Left hindlimb (tissue), 1 donor: ENCODE results near the gene ZBTB5.
A peak's percentile ranks its signal among the peaks of the same experiment; 100 is the strongest.
"Not testable (repeated sequence)": the region's sequence is repeated elsewhere in the genome, so short reads cannot be mapped to it uniquely, and the experiment has no call there.

Source experiments
- DNase-seq: peaks from one replicate; pipeline ENCODE4 v3.0.0-alpha.2; 2018

Gene ZBTB5

GRCh38 chr9:37446401-37446800, 18.8 kb downstream of the ZBTB5 start:
- no peak for DNase-seq

- no peak for DNase-seq
These were observed 19.4 kb downstream of the ZBTB5 start for GRCh38 chr9:37445832-37446231.

GRCh38 chr9:37444890-37445289, 20.4 kb downstream of the ZBTB5 start:
- no peak for DNase-seq

DNA sequence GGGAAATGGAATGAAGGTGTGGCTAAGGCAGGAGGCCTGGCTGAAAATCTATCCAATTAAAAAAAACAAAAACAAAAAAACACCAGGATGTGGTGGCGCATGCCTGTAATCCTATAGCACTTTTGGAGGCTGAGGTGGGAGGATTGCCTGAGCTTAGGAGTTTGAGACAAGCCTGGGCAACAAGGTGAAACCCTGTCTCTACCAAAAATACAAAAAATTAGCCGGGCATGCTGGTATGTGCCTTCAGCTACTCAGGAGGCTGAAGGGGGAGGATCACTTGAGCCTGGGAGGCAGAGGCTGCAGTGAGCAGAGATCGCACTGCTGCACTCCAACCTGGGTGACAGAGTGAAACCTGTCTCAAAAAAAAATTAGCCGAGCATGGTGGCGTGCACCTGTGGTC, 21.7 kb downstream of the ZBTB5 start:
- no peak for DNase-seq

GRCh38 chr9:37442556-37442955, 22.7 kb downstream of the ZBTB5 start:
- DNase-seq: no peak

DNA sequence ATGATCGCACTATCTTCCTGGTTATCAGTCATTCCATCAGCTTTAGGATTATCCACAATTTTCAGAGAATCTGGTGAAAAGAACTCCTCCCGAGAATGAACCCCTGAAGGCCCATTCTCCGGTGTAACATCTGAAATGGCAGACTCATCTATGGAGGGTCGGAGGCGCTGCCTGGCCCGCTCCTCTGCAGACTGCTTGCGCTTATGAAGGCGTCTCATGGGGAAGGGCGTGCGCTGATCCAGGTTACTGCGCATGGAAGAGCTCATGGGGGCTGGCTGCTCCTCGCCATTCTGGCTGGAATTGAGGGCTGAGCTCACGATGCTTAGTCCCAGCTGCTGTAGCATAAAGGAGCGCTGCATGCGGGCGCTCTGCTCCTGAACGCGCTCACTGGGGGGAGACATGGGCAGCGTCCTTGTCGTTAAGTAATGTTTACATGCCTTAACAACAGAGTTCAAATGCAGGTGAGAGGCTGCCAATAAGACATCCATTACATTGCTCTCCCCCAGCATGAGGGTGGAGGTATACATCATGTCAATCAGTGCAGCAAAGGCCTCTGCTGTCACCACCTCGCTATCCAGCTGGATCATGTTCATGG, 23.4 kb downstream of the ZBTB5 start:
- no peak for DNase-seq

- no peak for DNase-seq
These were observed 26.9 kb downstream of the ZBTB5 start for GRCh38 chr9:37438359-37438758.

GRCh38 chr9:37437621-37438020, 27.6 kb downstream of the ZBTB5 start:
- DNase-seq: no peak

DNA sequence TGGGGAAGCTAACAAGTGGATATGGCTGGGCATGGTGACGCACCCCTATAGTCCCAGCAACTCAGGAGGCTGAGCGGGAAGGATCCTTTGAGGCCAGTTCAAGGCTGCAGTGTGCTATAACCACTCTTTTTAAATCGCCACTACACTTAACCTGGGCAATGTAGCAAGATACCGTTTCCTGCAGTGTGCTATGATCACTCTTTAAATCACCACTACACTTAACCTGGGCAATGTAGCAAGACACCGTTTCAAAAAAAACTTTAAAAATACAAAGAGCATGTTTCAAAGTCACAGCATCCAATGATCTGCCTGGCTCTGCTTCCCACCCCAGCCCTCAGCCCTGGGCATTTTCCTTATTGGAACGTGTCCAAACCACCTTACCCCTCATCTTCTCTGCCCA, 28.2 kb downstream of the ZBTB5 start:
- no peak for DNase-seq

GRCh38 chr9:37436540-37436939, 28.7 kb downstream of the ZBTB5 start:
- no peak for DNase-seq

GRCh38 chr9:37433867-37434371, 31.3 kb downstream of the ZBTB5 start:
- peak; percentile 53 for DNase-seq

DNA sequence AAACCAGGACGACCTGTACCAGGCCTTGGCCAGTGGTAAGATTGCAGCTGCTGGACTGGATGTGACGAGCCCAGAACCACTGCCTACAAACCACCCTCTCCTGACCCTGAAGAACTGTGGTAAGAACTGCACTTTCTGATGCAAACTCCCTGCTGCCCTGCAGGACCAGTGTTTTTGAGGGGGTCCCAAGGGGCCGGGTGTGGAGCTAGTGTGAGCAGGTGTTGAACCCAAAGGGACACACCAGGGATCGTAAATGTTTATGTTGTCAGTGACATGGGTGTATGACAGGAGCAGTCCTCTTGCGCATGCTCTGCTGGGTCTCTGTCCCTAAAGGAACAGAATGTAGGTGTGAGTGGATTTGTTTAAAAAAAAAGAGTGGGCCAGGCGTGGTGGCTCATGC, 33.2 kb downstream of the ZBTB5 start:
- DNase-seq: no peak

DNA sequence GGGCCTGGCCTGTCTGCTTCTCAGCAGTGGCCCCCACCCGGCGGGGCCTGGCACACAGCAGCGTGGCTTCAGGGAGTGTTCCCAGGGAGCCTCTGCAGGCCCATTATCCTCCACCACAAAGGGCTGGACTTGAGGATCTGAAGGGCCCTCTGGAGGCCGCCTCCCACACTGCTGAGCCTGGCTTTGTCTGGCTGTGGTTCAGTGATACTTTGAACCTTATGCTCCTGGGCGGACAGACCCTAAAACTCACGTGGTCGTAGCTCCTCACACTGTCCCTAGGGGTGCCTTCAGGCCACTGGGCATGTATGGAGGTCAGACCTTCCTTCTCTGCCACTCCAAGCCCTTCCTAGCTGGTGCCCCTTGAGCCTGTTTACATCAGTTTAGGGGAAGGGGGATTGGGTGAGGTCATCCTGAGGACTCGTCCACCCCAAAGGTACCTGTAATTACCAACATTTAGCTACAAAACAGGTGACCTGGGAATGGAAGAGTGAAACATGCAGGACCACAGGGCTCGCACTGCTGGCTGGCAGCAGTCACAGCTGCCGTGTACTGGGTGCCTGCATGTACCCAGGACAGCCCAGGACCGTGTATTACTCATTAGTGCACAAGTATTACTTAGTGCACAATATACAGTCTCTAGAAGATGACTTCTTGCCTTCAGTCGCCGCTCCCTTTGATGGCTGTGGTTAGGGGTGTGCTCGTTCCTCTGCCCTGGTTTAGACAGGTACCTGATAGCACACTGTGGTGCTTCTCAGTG, 34.2 kb downstream of the ZBTB5 start:
- DNase-seq: peak; percentile 52

DNA sequence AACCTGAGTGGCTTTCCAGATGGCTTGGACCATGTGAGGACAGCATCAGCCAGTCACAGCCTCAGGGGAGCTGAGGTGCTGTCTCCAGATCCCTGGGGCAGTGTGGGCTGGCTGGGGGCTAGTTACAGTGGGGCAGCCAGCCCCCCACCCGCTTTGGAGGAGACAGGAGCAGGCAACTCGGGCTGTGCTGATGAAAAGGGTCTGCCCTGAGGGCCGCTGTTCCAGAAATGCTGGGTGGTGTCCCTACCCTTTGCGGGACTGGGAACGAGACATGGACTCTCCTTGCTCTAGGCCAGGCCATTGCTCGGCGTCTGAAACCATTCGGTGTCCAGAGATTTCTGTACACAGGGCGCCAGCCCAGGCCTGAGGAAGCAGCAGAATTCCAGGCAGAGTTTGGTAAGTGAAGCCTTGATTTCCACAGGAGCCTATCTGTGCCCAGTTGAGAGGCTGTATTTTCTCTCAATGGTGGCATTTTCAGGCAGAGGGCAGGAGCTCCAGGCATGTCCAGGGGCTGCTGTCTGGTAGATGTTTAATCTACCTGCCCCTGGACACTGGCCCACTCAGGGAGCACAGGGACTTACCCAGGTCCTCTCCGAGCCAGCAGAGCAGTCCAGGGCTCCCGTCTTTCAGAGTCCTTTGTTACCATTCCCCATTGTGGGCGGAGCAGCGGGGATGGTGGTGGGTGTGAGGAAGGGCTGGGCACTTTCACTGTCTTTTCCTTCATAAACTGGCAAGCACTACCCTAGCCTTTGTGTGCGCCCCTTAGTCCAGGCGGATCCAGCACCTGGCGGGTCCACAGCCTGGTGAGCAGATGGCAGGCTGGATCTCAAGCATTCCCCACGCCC, 35.6 kb downstream of the ZBTB5 start:
- no peak for DNase-seq

GRCh38 chr9:37428345-37428744, 36.9 kb downstream of the ZBTB5 start:
- DNase-seq: no peak

- DNase-seq: no peak
These were observed 38.4 kb downstream of the ZBTB5 start for GRCh38 chr9:37426846-37427245.

GRCh38 chr9:37426431-37426830, 38.8 kb downstream of the ZBTB5 start:
- DNase-seq: not testable (repeated sequence)

DNA sequence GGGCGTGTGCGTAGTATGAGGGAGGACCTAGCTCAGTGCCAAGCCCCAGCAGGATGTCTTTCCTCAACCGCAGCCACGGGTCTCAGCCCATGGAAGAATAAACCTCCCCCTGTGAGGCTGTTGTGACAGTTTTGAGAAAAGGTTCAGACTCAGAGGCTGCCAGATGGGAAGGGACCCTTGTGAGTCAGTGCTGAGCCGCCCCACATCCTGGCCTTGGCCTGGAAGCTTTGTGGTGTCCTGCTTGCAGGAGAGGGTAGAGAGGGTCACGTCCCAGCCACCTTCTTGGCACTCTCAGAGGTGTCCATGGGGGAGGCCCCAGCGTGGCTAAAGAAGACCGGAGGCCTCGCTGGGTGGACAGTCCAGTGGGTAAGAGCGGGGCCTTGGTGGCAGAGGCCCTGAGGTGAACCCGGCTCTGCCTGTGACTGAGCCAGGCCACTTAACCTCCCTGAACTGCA, 39.9 kb downstream of the ZBTB5 start:
- no peak for DNase-seq

GRCh38 chr9:37424686-37425297, 40.5 kb downstream of the ZBTB5 start:
- DNase-seq: no peak

DNA sequence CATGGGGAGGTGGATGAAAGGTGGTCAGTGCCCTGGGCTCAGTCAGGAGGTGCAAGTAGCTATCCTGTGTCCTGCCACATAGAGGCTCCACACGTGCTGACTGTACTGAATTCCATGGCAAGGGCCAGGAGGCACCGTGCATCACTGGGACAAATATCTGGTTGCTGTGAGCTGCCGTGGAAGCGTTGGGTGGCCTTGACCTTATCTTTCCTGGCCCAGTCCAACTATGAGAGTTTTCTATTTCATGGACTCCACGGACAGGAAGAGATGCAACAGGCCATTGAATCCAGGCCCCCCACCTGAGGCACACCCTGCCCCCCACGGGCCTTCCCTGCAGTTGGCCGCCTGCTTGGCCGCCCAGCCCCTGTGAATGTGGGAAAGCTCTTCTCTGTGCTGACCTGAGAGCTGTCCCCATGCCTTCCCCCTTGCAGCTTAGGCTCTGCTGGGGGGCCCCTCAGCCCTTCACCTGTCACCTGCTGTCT, 41.0 kb downstream of the ZBTB5 start:
- no peak for DNase-seq

DNA sequence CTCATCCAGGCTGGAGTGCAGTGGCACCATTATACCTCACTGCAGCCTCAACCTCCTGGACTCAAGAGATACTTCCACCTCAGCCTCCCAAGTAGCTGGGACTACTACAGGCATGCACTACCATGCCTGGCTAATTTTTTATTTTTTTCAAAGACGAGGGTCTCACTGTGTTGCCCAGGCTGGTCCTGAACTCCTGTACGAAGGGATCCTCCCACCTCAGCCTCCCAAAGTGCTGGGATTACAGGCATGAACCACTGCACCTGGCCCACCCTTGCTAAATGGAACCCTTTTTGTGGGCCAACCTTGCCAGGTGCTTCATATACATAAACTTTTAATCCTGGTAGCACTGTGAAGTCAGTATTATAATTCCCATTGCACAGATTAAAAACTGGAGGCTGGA, 41.7 kb downstream of the ZBTB5 start:
- no peak for DNase-seq

GRCh38 chr9:37422289-37423104, 42.8 kb downstream of the ZBTB5 start, which contains the start of gene GRHPR:
TSS of gene GRHPR (plus strand) at chr9:37422696. CDS start at chr9:37422751, 55 bp downstream.
- peak; percentile 89 for DNase-seq
